Lower leg skin (tissue), 4 donors: ENCODE data around the gene FIBCD1. TPM values are rescaled to one million over a fixed set of nuclear protein-coding genes. Genes with fewer than 3 reads are reported as not detected.
A peak's percentile ranks its signal among the peaks of the same experiment; 100 is the strongest.

Experiments
- DNase-seq, 2 donors: peaks; one replicate each; pipeline ENCODE4 v3.0.0-alpha.2; 2019; ENCODE audit warnings: low spot score in 2 of 2
- H3K4me3 ChIP-seq: fragments of 200-600 bp; sonication (generic); 2 replicates; pipeline ENCODE4 v1.5.1; 2017; ENCODE audit warnings: mild to moderate bottlenecking, low read depth; ENCODE audit not compliant: poor library complexity, severe bottlenecking
- CTCF ChIP-seq, 3 donors: fragments of 450-650 bp; IDR thresholded peaks; one replicate each; pipeline ENCODE4 v1.5.1; 2016; ENCODE audit warnings: antibody characterized with exemption in 3 of 3, mild to moderate bottlenecking in 3 of 3, moderate library complexity in 2 of 3
- POLR2A ChIP-seq, 2 donors: fragments of 450-650 bp; IDR thresholded peaks; one replicate each; pipeline ENCODE4 v1.6.1; 2016 to 2017; ENCODE audit warnings: antibody characterized with exemption in 2 of 2, mild to moderate bottlenecking in 1 of 2, moderate library complexity in 1 of 2
- WGBS, 2 donors: methylation state at CpG; one replicate each; pipeline ENCODE4 v1.1.5; 2018; 5-methylcytosine and 5-hydroxymethylcytosine counted together
- intact Hi-C: fragments of 100-400 bp; cut with DNase I; formaldehyde crosslinking; loops from one replicate; pipeline ENCODE4 v1.15.0; 2023; ENCODE audit warnings: low total_unique reads
- total RNA-seq, 4 donors: library from RNA; depleted of rRNA; stranded (reverse); fragments of >200 nt; gene quantifications; one replicate each; pipeline ENCODE4 v1.1.0, GENCODE V29; 2016

The FIBCD1 gene
- total RNA-seq, 4 donors from 2014 or later = 0.17 to 0.42 TPM; not detected in 2

- TF ChIP-seq POLR2A (IDR thresholded peaks at IDR 0.05) (no peak), CTCF (IDR thresholded peaks at IDR 0.05) (no peak)
- WGBS, 2 donors = 40 to 58% methylated on average over 14 of the region's 14 CpGs
- intact Hi-C loops = loop anchor here (5.0 kb wide), 1 partner anchor 241 kb away; no protein-coding TSS in a partner anchor
- H3K4me3 ChIP-seq = no peak overlapping the region
- DNase-seq = no peak
Measured at GRCh38 chr9:130943777-130944176, 4.7 kb upstream of the FIBCD1 start.

GRCh38 chr9:130943221-130943620 lies 4.2 kb upstream of the FIBCD1 start:
- no peak overlapping the region for H3K4me3 ChIP-seq
- no peak for DNase-seq
- no peak for TF ChIP-seq POLR2A (IDR thresholded peaks at IDR 0.05)
- TF ChIP-seq CTCF (IDR thresholded peaks at IDR 0.05) = no peak
- 56 to 62% methylated on average over 11 to 13 of the region's 13 CpGs for WGBS, 2 donors
- intact Hi-C loops = loop anchor here (5.0 kb wide), 1 partner anchor 241 kb away; no protein-coding TSS in a partner anchor

DNA sequence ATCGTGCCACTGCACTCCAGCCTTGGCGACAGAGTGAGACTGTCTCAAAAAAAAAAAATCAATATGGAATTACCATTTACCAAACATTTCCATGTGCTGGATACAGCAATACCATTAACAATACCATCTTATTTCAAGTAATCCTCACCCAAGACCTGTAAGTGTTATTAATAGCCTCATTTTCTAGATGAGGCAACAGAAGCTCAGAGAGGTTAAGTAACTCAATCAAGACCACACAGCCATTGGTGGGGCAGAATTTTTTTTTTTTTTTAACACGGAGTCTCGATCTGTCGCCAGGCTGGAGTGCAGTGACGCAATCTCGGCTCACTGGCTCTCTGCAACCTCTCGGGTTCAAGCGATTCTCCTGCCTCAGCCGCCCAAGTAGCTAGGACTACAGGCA lies 3.6 kb upstream of the FIBCD1 start:
- intact Hi-C loops = loop anchor here (5.0 kb wide), 1 partner anchor 240 kb away; no protein-coding TSS in a partner anchor

DNA sequence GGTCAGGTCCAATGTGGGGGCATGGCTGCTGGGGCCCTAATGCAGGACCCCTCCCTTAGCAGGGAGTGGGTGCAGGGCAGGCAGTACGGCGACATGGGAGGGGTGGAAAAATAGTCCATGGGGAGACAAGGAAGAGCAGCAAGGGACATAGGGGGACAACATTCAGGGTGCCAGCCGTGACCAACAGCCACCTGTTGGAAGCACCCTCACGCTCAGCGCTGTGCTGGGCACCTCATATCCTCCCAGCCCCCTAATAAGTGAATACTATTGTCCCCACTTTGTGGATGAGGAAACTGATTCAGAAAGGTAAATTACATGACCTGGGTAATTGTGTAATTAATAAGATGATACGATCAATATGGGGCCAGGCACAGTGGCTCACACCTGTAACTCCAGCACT lies 3.0 kb upstream of the FIBCD1 start:
- intact Hi-C loops = loop anchor here (5.0 kb wide), 1 partner anchor 240 kb away; no protein-coding TSS in a partner anchor
- no peak for DNase-seq
- H3K4me3 ChIP-seq = no peak overlapping the region
- TF ChIP-seq CTCF (IDR thresholded peaks at IDR 0.05) = no peak
- no peak for TF ChIP-seq POLR2A (IDR thresholded peaks at IDR 0.05)
- WGBS, 2 donors = 80 to 81% methylated on average over 6 of the region's 6 CpGs

More for the DNA sequence above, 3.6 kb upstream of the FIBCD1 start:
- no peak for DNase-seq
- H3K4me3 ChIP-seq = no peak overlapping the region
- 75 to 77% methylated on average over 10 of the region's 10 CpGs for whole genome bisulfite sequencing, 2 donors
- TF ChIP-seq CTCF (IDR thresholded peaks at IDR 0.05) (no peak), POLR2A (IDR thresholded peaks at IDR 0.05) (no peak)

DNA sequence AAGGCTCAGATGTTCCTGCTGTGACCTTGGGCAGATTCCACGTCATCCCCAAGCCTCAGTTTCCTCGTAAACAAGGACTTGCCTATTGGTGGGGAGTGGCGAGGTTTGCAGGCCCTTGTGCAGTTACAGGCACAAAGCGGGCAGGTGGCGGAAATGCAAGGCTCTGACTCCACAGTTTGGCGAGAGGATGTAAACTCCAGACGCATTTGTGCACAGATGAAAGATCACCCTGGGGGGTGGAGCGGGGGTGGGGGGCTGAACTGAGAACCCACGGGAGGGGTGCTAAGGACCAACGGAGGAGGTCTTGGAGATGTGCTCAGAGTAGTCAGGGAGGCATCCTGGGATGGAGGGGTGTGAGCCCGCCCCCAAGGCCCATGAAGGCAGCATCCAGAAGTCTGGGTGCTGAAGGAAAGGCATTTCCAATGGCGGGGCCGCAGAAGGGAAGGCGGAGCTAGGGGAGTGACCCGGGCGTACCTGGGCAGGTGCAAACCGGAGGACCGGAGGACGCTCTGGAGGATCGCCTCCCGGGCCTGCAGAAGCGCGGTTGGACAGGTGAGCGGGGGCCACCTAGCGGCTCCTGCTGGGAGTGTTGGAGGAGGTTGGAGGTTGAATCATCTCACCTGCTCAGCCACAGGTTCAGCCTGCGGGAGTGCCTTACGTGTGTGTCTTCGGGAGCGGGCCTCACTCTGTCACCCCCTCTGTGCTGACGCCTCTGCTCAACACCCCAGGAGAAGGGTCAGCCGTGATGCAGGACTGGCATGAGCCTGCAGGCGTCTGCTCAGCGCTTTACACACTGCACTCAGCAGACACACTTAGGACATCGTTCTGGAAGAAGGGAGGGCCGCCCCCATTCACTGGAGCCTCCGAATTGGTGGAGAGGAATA lies 1.9 kb upstream of the FIBCD1 start:
- peak; percentile 55 to 93 for DNase-seq
- intact Hi-C loops = loop anchor here (5.0 kb wide), 1 partner anchor 239 kb away; no protein-coding TSS in a partner anchor
- 4 to 6% methylated on average over 32 to 36 of the region's 36 CpGs for WGBS, 2 donors

More for the DNA sequence above, 1.9 kb upstream of the FIBCD1 start:
- TF ChIP-seq CTCF (IDR thresholded peaks at IDR 0.05) = peak in 1 of 3 donors; percentile 35
- no peak for TF ChIP-seq POLR2A (IDR thresholded peaks at IDR 0.05)
- H3K4me3 ChIP-seq = no peak overlapping the region
